Vagina (tissue), 2 donors: ENCODE data around the gene EFCAB11. TPM values are rescaled to one million over a fixed set of nuclear protein-coding genes. Genes with fewer than 3 reads are reported as not detected.

Source experiments
- DNase-seq, 2 donors: peaks; one replicate each; pipeline ENCODE4 v3.0.0-alpha.2; 2017; ENCODE audit errors: extremely low spot score in 2 of 2
- H3K27ac ChIP-seq: fragments of 200-600 bp; sonication (generic); one replicate; pipeline ENCODE4 v1.5.1; 2019
- H3K27me3 ChIP-seq: fragments of 200-600 bp; sonication (generic); one replicate; pipeline ENCODE4 v1.5.1; 2019
- H3K36me3 ChIP-seq, 2 donors: fragments of 200-600 bp; sonication (generic); one replicate each; pipeline ENCODE4 v1.5.1; 2017 to 2019
- H3K4me1 ChIP-seq: fragments of 200-600 bp; sonication (generic); one replicate; pipeline ENCODE4 v1.5.1; 2019
- H3K4me3 ChIP-seq, 2 donors: fragments of 200-600 bp; sonication (generic); 1 replicate in 1 of 2; 2 replicates in 1 of 2; pipeline ENCODE4 v1.5.1; 2016 to 2019
- H3K9me3 ChIP-seq: fragments of 200-600 bp; sonication (generic); one replicate; pipeline ENCODE4 v1.5.1; 2019
- POLR2A ChIP-seq, 2 donors: fragments of 450-650 bp; IDR thresholded peaks; one replicate each; pipeline ENCODE4 v1.6.1; 2017; ENCODE audit warnings: antibody characterized with exemption in 2 of 2, mild to moderate bottlenecking in 2 of 2, moderate library complexity in 2 of 2
- POLR2AphosphoS5 ChIP-seq, 2 donors: sonication (generic); formaldehyde crosslinking; IDR thresholded peaks; one replicate each; pipeline ENCODE4 v1.9.0; 2017; ENCODE audit warnings: antibody characterized with exemption in 2 of 2, mild to moderate bottlenecking in 2 of 2, low read depth in 1 of 2; ENCODE audit not compliant: insufficient read depth in 1 of 2
- intact Hi-C: fragments of 100-400 bp; cut with DNase I; formaldehyde crosslinking; loops from one replicate; pipeline ENCODE4 v1.15.1; 2023
- total RNA-seq: library from RNA; depleted of rRNA; stranded (reverse); fragments of >200 nt; gene quantifications from one replicate; pipeline ENCODE4 v1.2.3, GENCODE V29; 2016
- TF ChIP-seq, protein P1 (sequence below), 3 experiments: fragments of 450-650 bp in 2 of 3; fragments of 200-600 bp in 1 of 3; sonication (generic) in 1 of 3; IDR thresholded peaks; one replicate each; pipeline ENCODE4 v1.5.1; 2017 to 2019; ENCODE audit warnings: antibody characterized with exemption in 3 of 3, mild to moderate bottlenecking in 2 of 3, moderate library complexity in 2 of 3

Gene EFCAB11
- total RNA-seq, 1 donor from 2014 or later, result 9.6 TPM

DNA sequence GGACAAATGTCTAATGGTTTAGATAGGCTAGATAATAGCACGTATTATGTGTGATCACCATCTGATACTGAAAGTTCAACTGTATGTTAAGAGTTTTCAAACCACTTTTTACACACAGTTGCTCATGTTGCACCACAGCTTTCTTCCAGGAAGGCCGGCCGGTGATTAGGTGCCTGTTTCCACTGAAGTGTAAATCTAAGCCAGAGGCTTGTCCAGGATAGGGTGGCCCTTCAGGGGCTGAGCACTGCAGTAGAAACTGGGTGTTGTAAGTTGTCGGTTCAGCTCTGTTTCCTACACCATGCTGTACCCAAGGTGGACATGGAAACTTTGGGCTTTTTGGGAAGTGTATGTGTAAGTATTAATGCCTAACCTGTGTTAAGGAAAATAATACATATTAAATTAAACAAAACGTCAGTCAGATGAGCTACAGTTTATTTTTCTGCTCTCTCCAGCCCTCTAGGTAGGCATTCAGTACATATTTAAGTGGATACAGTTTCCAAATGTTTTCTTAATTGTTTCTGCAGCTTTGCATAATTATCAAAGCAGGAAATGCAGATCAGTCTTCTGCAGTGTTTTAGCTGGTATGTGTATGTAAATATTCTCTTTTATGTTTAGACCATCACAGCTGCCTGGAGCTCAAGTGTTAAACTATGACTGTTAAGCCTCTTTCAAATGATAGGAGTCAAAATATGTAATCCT lies 32.1 kb upstream of the EFCAB11 start:
- Histone ChIP-seq H3K27ac (no peak overlapping the region), H3K4me1 (no peaks in the 10 kb centered on the region), H3K27me3 (no peaks in the 10 kb centered on the region), H3K4me3 (no peak overlapping the region), H3K9me3 (no peaks in the 10 kb centered on the region), H3K36me3 (peaks cover 0 to 27% of the 10 kb centered on the region in 2 donors)
- TF ChIP-seq POLR2AphosphoS5 (IDR thresholded peaks at IDR 0.05; ENCODE audit: insufficient read depth in 1 of 2, low read depth in 1 of 2) (no peak), POLR2A (IDR thresholded peaks at IDR 0.05) (no peak)
- TF ChIP-seq, protein P1, sequence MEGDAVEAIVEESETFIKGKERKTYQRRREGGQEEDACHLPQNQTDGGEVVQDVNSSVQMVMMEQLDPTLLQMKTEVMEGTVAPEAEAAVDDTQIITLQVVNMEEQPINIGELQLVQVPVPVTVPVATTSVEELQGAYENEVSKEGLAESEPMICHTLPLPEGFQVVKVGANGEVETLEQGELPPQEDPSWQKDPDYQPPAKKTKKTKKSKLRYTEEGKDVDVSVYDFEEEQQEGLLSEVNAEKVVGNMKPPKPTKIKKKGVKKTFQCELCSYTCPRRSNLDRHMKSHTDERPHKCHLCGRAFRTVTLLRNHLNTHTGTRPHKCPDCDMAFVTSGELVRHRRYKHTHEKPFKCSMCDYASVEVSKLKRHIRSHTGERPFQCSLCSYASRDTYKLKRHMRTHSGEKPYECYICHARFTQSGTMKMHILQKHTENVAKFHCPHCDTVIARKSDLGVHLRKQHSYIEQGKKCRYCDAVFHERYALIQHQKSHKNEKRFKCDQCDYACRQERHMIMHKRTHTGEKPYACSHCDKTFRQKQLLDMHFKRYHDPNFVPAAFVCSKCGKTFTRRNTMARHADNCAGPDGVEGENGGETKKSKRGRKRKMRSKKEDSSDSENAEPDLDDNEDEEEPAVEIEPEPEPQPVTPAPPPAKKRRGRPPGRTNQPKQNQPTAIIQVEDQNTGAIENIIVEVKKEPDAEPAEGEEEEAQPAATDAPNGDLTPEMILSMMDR (IDR thresholded peaks at IDR 0.05), result no peak
- intact Hi-C loops, result no loop called here
- DNase-seq, result no peak

GRCh38 chr14:89983375-89983774 lies 28.8 kb upstream of the EFCAB11 start:
- no peaks in the 10 kb centered on the region for H3K27me3 ChIP-seq
- intact Hi-C loops, result no loop called here

DNA sequence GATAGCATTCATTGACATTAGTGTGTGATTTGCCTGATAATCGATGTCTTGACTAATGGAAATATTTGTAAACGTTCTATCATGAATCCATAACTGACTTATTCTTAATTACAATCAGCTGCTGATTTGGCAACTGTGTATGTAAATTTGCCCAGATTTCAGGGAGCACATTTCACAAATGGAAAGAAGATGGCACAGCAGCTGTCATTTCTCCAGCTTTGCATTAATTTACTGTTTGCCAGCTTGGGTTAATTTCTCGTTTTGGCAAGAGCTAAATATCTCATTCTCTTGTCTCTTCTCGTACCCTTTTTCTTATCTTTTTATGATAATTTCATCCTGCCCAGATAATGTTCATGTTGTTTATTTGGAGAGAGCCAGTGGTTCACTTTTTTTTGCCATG lies 24.1 kb upstream of the EFCAB11 start:
- intact Hi-C loops, result no loop called here
- Histone ChIP-seq H3K27me3 (no peaks in the 10 kb centered on the region), H3K36me3 (peaks cover 0 to 31% of the 10 kb centered on the region in 2 donors), H3K9me3 (no peaks in the 10 kb centered on the region), H3K27ac (no peak overlapping the region), H3K4me1 (no peaks in the 10 kb centered on the region), H3K4me3 (no peak overlapping the region)
- TF ChIP-seq POLR2A (IDR thresholded peaks at IDR 0.05), result no peak
- no peak for TF ChIP-seq POLR2AphosphoS5 (IDR thresholded peaks at IDR 0.05; ENCODE audit: insufficient read depth in 1 of 2, low read depth in 1 of 2)
- TF ChIP-seq, protein P1 (IDR thresholded peaks at IDR 0.05), result no peak
- DNase-seq, result no peak

More at GRCh38 chr14:89983375-89983774, 28.8 kb upstream of the EFCAB11 start:
- H3K36me3 ChIP-seq, result peaks cover 0 to 36% of the 10 kb centered on the region in 2 donors
- H3K27ac ChIP-seq, result no peak overlapping the region
- DNase-seq, result no peak
- no peak overlapping the region for H3K4me3 ChIP-seq
- no peaks in the 10 kb centered on the region for H3K4me1 ChIP-seq
- TF ChIP-seq, protein P1 (IDR thresholded peaks at IDR 0.05), result no peak
- TF ChIP-seq POLR2AphosphoS5 (IDR thresholded peaks at IDR 0.05; ENCODE audit: insufficient read depth in 1 of 2, low read depth in 1 of 2), result no peak
- no peak for TF ChIP-seq POLR2A (IDR thresholded peaks at IDR 0.05)
- no peaks in the 10 kb centered on the region for H3K9me3 ChIP-seq

DNA sequence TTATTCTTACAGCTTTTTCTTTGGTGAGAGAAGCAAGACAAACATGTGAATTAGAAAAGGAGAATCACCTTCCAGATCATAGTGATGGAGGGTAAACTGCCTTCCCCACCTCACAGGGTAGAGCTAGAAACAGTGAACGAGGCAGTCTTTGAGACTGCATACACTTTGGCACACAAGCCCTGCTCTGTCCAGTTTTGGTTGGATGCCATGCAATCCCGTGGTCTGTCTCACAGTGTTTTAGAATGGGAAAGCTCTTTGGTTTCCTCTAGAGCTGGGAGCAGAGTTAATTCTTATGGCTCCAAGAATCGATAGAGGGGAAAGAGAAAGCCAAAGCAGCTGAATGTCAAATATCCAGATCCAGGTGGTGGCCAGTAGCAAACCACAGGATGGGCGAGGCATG lies 23.1 kb upstream of the EFCAB11 start:
- H3K36me3 ChIP-seq, result peaks cover 0 to 31% of the 10 kb centered on the region in 2 donors
- H3K9me3 ChIP-seq, result no peaks in the 10 kb centered on the region
- no peak overlapping the region for H3K27ac ChIP-seq
- H3K4me3 ChIP-seq, result no peak overlapping the region
- no peak for TF ChIP-seq POLR2A (IDR thresholded peaks at IDR 0.05)
- TF ChIP-seq, protein P1 (IDR thresholded peaks at IDR 0.05), result no peak
- TF ChIP-seq POLR2AphosphoS5 (IDR thresholded peaks at IDR 0.05; ENCODE audit: insufficient read depth in 1 of 2, low read depth in 1 of 2), result no peak
- intact Hi-C loops, result no loop called here
- H3K4me1 ChIP-seq, result no peaks in the 10 kb centered on the region
- DNase-seq, result no peak
- H3K27me3 ChIP-seq, result no peaks in the 10 kb centered on the region

DNA sequence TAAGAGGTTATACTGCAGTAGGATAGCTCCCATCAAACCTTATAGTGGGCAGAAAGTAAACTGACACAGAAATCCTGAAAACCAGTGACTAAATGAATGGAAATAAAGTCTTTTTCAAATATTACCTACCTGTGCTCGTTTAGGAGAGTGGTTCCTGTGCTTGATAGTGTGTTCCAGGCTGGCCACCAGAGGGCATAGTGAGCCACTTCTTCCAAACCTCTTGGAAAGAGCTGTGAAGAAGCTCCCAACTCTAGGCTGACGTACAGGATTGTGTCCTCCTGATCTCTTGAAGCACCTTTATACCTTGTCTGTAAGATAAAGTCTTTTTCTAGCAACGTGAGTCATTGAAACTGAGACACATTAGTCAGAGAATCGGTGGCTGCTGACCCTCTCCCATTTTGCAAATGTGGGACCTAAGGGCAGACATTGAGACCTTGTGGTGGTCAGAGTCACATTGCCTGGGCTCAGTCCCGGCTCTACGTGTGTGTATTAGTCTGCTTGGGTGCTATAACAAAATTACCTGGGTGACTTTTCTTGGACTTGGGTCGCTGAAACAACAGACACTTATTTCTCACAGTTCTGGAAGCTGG lies 18.8 kb upstream of the EFCAB11 start:
- Histone ChIP-seq H3K4me3 (no peak overlapping the region), H3K9me3 (no peaks in the 10 kb centered on the region), H3K27me3 (no peaks in the 10 kb centered on the region), H3K4me1 (no peaks in the 10 kb centered on the region), H3K27ac (no peak overlapping the region), H3K36me3 (peaks cover 0 to 23% of the 10 kb centered on the region in 2 donors)
- no peak for DNase-seq
- intact Hi-C loops, result no loop called here
- TF ChIP-seq, protein P1 (IDR thresholded peaks at IDR 0.05), result peak; percentile 37 to 52 (median 49)
- TF ChIP-seq POLR2A (IDR thresholded peaks at IDR 0.05), result no peak
